ENCODE results near the gene SULT1A2.
"Not testable (repeated sequence)": the region's sequence is repeated elsewhere in the genome, so short reads cannot be mapped to it uniquely, and the experiment has no call there.

SULT1A2 gene

DNA sequence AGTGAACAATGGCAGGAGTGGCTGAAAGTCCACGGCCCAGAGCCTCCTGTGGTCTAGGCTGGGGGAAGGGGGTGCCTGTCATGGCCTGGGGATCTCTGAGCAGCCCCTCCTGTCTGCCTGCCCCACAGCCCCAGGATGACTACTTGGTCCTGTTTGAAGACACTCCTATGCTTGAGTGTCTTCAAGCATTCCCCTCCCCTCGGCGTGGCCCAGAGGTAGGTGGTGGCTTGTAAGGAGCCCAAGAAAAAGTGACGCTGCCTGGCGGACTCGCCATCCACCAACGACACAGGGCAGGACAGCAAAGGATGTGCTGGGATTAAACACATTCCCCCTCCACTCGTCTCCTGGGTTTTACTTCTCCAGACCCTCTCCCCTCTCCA is 7.3 kb upstream of the SULT1A2 start:
- Histone ChIP-seq H3K27me3 (replicated peaks; ENCODE audit: insufficient read depth, low read length) (no peaks in the 10 kb centered on the region), H3F3A (ENCODE audit: insufficient read depth, low read length) (no peaks in the 10 kb centered on the region), H2AFZ (ENCODE audit: low read length) (no peak overlapping the region), H3K9me2 (replicated peaks; ENCODE audit: insufficient read depth, low read length) (no peaks in the 10 kb centered on the region), H3K79me2 (ENCODE audit: low read length) (no peaks in the 10 kb centered on the region), H3K27ac (ENCODE audit: low read length) (no peak overlapping the region), H4K20me1 (ENCODE audit: insufficient read depth, low read length) (no peaks in the 10 kb centered on the region), H3K4me2 (ENCODE audit: low read depth, low read length) (no peak overlapping the region), H3K36me3 (replicated peaks; ENCODE audit: insufficient read depth, low read length) (no peaks in the 10 kb centered on the region), H3K9me3 (replicated peaks; ENCODE audit: insufficient read depth, low read length) (no peaks in the 10 kb centered on the region), H3K9ac (ENCODE audit: low read length) (no peak overlapping the region), H3K4me3 (ENCODE audit: low read length) (no peak overlapping the region), H3K4me1 (ENCODE audit: low read length) (no peaks in the 10 kb centered on the region)
- no peak for DNase-seq
- no peak for TF ChIP-seq EZH2 (optimal IDR thresholded peaks at IDR 0.05; ENCODE audit: low read depth, low read length)
- TF ChIP-seq, protein P1, sequence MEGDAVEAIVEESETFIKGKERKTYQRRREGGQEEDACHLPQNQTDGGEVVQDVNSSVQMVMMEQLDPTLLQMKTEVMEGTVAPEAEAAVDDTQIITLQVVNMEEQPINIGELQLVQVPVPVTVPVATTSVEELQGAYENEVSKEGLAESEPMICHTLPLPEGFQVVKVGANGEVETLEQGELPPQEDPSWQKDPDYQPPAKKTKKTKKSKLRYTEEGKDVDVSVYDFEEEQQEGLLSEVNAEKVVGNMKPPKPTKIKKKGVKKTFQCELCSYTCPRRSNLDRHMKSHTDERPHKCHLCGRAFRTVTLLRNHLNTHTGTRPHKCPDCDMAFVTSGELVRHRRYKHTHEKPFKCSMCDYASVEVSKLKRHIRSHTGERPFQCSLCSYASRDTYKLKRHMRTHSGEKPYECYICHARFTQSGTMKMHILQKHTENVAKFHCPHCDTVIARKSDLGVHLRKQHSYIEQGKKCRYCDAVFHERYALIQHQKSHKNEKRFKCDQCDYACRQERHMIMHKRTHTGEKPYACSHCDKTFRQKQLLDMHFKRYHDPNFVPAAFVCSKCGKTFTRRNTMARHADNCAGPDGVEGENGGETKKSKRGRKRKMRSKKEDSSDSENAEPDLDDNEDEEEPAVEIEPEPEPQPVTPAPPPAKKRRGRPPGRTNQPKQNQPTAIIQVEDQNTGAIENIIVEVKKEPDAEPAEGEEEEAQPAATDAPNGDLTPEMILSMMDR (IDR thresholded peaks at IDR 0.05; ENCODE audit: low read length): no peak
- no peak for TF ChIP-seq EZH2phosphoT487 (IDR thresholded peaks at IDR 0.05; ENCODE audit: low read length)

DNA sequence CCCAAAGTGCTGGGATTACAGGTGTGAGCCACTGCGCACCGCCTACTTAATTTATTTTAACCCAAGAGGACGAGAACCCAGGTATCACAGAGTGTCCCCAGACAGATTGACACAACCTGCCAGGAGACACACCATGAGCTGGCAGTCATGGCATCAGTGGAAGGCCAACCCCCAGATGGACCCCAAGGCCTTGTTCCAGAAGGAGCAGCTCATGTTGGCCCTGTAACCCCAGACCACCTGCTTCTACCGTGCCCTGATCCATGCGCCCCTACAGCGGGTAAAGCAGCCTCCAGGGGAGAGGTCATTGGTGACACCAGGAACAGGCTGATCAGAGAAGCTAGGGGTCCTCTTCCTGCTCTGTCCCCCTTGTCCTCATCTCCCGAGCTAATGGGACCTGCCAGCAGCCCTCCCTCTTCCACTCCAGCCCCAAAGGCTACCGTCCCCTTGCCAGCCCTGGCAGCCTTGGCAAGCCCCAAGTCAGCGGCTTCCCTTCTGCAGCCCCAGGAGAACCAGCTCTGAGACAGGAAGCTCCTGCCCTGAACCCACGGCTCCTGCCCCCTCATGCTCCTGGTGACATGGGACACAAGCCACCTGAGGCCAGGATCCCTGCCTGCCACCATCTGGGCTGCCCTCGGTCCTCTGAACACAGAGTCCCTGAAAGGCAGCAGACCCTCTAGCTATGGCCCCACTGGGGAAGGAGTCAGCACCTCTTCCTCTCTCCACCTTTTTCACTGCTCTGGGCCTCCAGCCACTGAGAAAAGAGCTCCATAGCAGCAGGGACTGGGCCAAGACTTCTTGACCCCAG is 6.7 kb upstream of the SULT1A2 start:
- Histone ChIP-seq H3K4me1 (ENCODE audit: low read length) (no peaks in the 10 kb centered on the region), H3K9me3 (replicated peaks; ENCODE audit: insufficient read depth, low read length) (no peaks in the 10 kb centered on the region), H3K27me3 (replicated peaks; ENCODE audit: insufficient read depth, low read length) (no peaks in the 10 kb centered on the region), H4K20me1 (ENCODE audit: insufficient read depth, low read length) (no peaks in the 10 kb centered on the region), H3K4me2 (ENCODE audit: low read depth, low read length) (no peak overlapping the region), H3K27ac (ENCODE audit: low read length) (no peak overlapping the region), H3K4me3 (ENCODE audit: low read length) (no peak overlapping the region), H3F3A (ENCODE audit: insufficient read depth, low read length) (no peaks in the 10 kb centered on the region), H3K79me2 (ENCODE audit: low read length) (no peaks in the 10 kb centered on the region), H2AFZ (ENCODE audit: low read length) (no peak overlapping the region), H3K36me3 (replicated peaks; ENCODE audit: insufficient read depth, low read length) (no peaks in the 10 kb centered on the region), H3K9me2 (replicated peaks; ENCODE audit: insufficient read depth, low read length) (no peaks in the 10 kb centered on the region), H3K9ac (ENCODE audit: low read length) (no peak overlapping the region)
- TF ChIP-seq EZH2 (optimal IDR thresholded peaks at IDR 0.05; ENCODE audit: low read depth, low read length) (no peak), EZH2phosphoT487 (IDR thresholded peaks at IDR 0.05; ENCODE audit: low read length) (no peak)
- TF ChIP-seq, protein P1 (IDR thresholded peaks at IDR 0.05; ENCODE audit: low read length): no peak
- no peak for DNase-seq

GRCh38 chr16:28602529-28602928 is 5.7 kb upstream of the SULT1A2 start:
- Histone ChIP-seq H2AFZ (ENCODE audit: low read length) (no peak overlapping the region), H3K9ac (ENCODE audit: low read length) (no peak overlapping the region), H3K4me3 (ENCODE audit: low read length) (no peak overlapping the region), H3K9me3 (replicated peaks; ENCODE audit: insufficient read depth, low read length) (no peaks in the 10 kb centered on the region), H3K27me3 (replicated peaks; ENCODE audit: insufficient read depth, low read length) (no peaks in the 10 kb centered on the region), H3K79me2 (ENCODE audit: low read length) (no peaks in the 10 kb centered on the region), H3K9me2 (replicated peaks; ENCODE audit: insufficient read depth, low read length) (no peaks in the 10 kb centered on the region), H4K20me1 (ENCODE audit: insufficient read depth, low read length) (no peaks in the 10 kb centered on the region), H3K36me3 (replicated peaks; ENCODE audit: insufficient read depth, low read length) (no peaks in the 10 kb centered on the region), H3K4me1 (ENCODE audit: low read length) (no peaks in the 10 kb centered on the region), H3K4me2 (ENCODE audit: low read depth, low read length) (no peak overlapping the region), H3K27ac (ENCODE audit: low read length) (no peak overlapping the region), H3F3A (ENCODE audit: insufficient read depth, low read length) (no peaks in the 10 kb centered on the region)
- DNase-seq: no peak
- TF ChIP-seq, protein P1 (IDR thresholded peaks at IDR 0.05; ENCODE audit: low read length): no peak
- no peak for TF ChIP-seq EZH2 (optimal IDR thresholded peaks at IDR 0.05; ENCODE audit: low read depth, low read length)

GRCh38 chr16:28602062-28602461 is 5.2 kb upstream of the SULT1A2 start:
- H3K27ac ChIP-seq (ENCODE audit: low read length); H3K36me3 ChIP-seq (replicated peaks; ENCODE audit: insufficient read depth, low read length); H2AFZ ChIP-seq (ENCODE audit: low read length); H3K79me2 ChIP-seq (ENCODE audit: low read length); H3K9me3 ChIP-seq (replicated peaks; ENCODE audit: insufficient read depth, low read length); H3K4me3 ChIP-seq (ENCODE audit: low read length); H3K9ac ChIP-seq (ENCODE audit: low read length); H3K9me2 ChIP-seq (replicated peaks; ENCODE audit: insufficient read depth, low read length); H3K4me1 ChIP-seq (ENCODE audit: low read length); H3K4me2 ChIP-seq (ENCODE audit: low read depth, low read length); H3K27me3 ChIP-seq (replicated peaks; ENCODE audit: insufficient read depth, low read length); H4K20me1 ChIP-seq (ENCODE audit: insufficient read depth, low read length); H3F3A ChIP-seq (ENCODE audit: insufficient read depth, low read length); DNase-seq: not testable (repeated sequence)

- H2AFZ ChIP-seq (ENCODE audit: low read length); H3K79me2 ChIP-seq (ENCODE audit: low read length); DNase-seq; H3K9ac ChIP-seq (ENCODE audit: low read length); H3K36me3 ChIP-seq (replicated peaks; ENCODE audit: insufficient read depth, low read length); H3K4me2 ChIP-seq (ENCODE audit: low read depth, low read length); H3K27me3 ChIP-seq (replicated peaks; ENCODE audit: insufficient read depth, low read length); H4K20me1 ChIP-seq (ENCODE audit: insufficient read depth, low read length); H3K4me3 ChIP-seq (ENCODE audit: low read length); H3K9me2 ChIP-seq (replicated peaks; ENCODE audit: insufficient read depth, low read length); H3F3A ChIP-seq (ENCODE audit: insufficient read depth, low read length); H3K9me3 ChIP-seq (replicated peaks; ENCODE audit: insufficient read depth, low read length); H3K4me1 ChIP-seq (ENCODE audit: low read length); H3K27ac ChIP-seq (ENCODE audit: low read length): not testable (repeated sequence)
Measured at GRCh38 chr16:28601589-28601988, 4.7 kb upstream of the SULT1A2 start.
